GM19468 (cell line): ENCODE results near the gene CDHR5.

Experiments
- ATAC-seq: cut with Tn5 transposase; IDR thresholded peaks from one replicate; pipeline ENCODE4 v1.9.1; 2021; ENCODE audit warnings: mild to moderate bottlenecking, moderate library complexity, moderate number of reproducible peaks; ENCODE audit not compliant: unreplicated experiment; ENCODE audit errors: extremely low read depth

The CDHR5 gene

DNA sequence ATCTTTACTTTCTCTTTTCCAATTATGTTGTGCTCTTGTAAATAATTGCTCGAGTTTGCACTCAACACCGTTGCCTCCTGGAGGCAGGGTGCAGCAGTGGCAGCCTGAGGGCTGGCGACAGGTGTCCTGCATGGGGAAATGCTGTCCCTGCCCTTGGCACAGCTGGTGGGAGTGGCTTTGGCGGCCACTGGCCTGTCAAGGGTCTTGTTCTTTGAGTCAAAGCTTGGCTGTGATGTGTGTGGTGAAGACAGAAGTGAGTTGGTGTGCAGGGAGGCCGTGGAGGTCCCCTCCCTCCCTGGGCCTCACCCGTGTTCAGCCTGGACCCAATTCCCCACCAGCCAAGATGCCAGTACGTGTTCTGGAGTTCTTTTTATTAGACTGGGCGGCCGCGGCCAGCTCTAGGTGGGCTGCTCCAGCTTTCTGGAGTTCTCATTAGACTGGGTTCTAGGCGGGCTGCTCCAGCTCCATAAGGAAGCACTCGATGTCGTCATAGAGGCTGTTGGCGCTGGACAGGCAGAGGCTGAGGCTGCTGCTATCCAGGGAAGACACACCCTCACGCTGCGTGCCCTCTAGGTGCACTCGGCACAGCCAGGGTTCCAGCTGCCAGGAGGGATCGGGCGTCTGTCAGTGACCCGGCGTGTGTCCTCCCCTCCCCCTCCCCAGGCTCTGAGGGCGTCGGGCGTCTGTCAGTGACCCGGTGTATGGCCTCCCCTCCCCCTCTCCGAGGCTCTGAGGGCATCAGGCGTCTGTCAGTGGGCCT lies 12.4 kb downstream of the CDHR5 start:
- no peak for ATAC-seq

DNA sequence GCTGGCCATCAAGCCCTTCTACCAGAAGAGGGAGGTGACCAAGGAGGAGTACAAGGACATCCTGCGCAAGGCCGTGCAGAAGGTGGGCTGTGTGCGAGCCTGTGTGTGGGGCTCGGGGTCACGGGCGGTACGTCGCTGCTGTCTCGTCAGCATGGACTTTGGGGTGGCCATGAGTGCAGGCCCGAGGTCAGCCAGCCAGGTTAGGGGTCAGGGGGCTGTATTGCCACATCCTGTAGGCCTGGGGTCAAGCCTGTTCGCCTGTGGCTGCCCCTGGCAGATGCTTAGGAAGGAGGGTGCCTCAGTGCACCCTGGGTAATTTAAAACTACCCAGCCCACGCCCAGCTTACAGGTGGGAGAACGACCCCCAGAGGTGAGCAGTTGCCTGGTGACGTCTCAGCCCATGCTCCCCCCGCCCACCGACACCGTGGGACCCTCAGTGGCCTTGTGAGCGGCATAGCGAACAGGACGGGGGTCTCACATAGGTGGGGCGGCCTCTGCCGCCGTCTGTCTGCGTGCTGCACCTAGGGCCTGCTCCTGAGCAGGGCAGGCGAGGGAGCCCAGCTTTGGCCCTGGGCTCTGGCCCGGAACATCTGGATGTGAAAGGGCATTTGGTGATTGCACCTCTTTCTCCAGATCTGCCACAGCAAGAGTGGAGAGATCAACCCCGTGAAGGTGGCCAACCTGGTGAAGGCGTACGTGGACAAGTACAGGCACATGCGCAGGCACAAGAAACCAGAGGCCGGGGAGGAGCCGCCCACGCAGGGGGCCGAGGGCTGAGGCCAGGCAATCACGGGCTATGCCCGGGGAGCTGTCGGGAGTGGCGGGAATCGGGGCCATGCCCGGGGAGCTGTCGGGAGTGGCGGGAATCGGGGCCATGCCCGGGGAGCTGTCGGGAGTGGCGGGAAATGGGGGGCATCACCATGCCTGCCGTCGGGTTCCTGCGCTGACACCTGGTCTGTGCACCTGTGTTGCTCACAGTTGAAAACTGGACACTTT lies 13.5 kb downstream of the CDHR5 start:
- no peak for ATAC-seq

DNA sequence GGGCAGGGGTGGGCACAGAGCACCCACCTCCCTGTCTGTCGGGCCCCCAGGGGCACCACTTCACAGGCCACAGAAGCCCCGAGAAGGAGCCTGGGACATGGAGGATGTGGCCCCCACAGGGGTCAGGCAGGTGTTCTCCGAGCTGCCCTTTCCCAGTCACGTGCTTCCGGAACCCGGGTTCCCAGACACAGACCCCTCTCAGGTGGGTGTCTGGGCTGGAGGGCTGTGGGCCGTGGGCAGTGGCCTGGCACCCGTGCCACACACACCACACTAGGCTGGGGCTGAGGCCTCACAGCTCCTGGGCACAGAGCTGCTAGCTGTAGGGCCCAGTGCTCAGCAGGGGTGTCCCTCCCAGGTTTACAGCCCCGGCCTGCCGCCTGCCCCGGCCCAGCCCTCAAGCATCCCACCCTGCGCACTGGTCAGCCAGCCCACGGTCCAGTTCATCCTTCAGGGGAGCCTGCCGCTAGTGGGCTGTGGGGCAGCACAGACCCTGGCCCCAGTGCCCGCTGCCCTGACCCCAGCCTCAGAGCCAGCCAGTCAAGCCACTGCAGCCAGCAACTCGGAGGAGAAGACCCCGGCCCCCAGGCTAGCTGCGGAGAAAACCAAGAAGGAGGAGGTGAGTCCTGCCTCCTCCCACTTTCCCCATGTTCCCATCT lies 14.5 kb downstream of the CDHR5 start:
- ATAC-seq = no peak

DNA sequence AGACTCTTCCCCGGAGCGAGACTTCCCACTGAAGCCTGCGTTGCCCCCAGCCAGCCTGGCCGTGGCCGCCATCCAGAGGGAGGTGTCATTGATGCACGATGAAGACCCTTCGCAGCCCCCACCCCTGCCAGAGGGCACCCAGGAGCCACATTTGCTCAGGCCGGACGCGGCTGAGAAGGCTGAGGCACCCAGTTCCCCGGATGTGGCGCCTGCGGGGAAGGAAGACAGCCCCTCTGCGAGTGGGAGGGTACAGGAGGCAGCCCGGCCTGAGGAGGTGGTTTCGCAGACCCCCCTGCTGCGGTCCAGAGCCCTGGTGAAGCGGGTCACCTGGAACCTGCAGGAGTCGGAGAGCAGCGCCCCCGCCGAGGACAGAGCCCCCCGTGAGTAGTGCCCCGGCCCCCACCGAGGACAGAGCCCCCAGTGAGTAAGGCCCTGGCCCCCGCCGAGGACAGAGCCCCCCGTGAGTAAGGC lies 15.4 kb downstream of the CDHR5 start:
- ATAC-seq = no peak

DNA sequence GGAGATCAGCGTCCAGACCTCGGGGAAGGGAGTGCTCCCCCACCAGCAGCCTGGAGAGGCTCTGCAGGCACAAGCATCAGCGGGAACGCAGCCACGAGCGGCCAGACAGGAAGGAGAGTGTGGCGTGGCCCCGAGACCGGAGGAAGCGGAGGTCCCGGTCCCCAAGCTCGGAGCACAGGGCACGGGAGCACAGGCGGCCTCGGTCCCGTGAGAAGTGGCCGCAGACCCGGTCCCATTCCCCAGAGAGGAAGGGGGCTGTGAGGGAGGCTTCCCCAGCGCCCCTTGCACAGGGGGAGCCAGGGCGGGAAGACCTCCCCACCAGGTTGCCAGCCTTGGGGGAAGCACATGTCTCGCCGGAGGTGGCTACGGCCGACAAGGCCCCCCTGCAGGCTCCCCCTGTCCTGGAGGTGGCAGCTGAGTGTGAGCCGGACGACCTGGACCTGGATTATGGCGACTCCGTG lies 15.9 kb downstream of the CDHR5 start:
- no peak for ATAC-seq

DNA sequence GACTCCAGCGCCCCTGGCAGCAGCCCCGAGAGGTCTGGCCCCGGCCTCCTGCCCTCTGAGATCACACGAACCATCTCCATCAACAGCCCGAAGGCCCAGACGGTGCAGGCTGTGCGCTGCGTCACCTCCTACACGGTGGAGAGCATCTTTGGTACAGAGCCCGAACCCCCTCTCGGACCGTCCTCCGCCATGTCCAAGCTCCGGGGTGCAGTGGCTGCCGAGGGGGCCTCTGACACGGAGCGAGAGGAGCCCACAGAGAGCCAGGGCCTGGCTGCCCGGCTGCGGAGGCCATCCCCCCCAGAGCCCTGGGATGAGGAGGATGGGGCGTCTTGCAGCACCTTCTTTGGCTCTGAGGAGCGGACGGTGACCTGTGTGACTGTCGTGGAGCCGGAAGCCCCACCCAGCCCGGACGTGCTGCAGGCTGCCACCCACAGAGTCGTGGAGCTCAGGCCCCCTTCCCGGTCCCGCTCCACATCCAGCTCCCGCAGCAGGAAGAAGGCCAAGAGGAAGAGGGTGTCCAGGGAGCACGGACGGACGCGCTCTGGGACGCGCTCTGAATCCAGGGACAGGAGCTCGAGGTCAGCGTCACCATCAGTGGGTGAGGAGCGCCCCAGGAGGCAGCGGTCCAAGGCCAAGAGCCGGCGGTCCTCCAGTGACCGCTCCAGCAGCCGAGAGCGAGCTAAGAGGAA lies 16.6 kb downstream of the CDHR5 start:
- no peak for ATAC-seq

DNA sequence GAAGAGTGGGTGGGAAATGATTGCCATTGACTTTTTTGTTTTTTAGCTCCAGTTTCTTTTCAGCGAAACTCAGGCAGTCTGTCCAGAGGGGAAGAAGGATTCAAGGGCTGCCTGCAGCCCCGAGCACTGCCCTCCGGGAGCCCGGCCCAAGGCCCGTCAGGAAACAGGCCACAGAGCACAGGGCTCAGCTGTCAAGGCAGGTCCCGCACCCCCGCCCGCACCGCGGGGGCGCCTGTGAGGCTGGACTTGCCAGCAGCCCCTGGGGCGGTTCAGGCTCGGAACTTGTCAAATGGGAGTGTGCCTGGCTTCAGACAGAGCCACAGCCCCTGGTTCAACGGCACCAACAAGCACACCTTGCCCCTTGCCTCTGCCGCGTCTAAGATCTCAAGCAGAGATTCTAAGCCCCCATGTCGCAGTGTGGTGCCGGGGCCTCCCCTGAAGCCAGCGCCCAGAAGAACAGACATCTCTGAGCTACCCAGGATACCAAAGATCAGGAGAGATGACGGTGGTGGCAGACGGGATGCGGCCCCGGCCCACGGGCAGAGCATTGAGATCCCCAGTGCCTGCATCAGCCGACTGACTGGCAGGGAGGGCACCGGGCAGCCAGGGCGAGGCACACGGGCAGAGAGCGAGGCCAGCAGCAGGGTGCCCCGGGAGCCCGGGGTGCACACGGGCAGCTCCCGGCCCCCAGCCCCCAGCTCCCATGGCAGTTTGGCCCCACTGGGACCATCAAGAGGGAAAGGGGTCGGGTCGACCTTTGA lies 17.6 kb downstream of the CDHR5 start:
- no peak for ATAC-seq

DNA sequence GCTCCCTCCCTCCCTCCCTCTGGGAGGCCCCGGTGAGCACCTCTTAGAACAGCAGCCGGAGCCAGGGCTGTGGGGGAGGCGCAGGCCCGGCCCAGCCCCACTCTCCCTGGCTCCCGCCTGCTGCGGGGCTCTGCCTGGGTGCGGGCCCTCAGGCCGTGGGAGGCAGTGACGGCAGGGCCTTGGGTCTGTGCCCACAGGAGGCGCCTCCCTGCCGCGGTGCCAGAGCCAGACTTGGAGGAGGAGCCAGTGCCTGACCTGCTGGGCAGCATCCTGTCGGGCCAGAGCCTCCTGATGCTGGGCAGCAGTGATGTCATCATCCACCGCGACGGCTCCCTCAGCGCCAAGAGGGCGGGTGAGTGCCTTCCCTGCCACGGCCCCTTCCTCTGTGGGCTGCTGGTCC lies 18.5 kb downstream of the CDHR5 start:
- no peak for ATAC-seq

DNA sequence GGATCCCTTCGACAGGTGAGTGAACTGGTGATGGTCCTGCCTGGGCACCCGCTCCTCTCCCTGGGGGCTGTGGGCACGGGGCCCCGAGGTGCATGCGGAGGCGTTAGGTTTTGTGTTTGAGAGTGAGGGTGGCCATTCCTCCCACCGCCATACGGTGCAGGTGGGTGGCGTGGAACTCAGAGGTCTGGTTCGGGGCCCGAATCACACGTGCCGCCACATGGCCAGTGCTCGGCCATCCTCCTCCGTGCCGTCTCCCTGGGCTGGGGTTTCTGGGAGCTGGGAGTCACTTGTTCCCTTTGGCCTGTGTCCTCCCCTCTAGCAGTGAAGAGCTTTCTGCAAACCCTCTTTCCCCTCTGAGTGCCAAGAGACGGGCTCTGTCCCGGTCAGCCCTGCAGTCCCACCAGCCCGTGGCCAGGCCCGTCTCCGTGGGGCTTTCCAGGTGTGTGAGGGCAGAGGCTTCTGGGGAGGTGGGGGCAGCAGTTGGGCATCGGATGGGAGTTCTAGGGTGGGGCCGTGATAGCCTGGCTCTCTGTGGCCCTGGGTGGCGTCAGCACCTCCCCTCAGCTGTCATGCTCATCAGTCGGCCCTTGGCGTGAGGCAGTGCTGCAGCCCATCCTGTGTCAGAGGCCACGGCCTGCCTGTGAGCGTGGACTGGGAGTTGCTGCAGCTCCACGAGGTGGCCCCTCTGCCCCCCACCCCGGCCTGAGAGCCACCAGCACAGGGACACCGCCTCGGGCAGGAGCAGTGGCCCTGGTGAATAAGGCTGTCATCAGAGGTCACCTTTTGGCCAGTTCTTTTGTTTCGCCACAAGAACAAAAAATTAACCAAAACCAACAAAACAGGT lies 19.2 kb downstream of the CDHR5 start:
- no peak for ATAC-seq

DNA sequence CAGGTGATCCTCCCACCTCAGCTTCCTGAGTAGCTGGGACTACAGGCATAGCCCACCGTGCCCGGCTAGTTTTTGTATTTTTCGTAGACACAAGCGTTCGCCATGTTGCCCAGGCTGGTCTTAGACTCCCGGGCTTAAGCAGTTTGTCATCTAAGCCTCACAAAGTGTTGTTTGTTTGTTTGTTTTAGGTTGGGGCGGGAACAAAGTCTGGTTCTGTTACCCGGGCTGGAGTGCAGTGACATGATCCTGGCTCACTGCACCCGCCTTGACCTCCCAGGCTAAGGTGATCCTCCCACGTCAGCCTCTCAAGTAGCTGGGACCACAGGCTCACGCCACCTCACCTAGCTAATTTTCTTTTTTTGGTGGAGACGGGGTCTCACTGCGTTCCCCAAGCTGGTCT lies 21.6 kb downstream of the CDHR5 start:
- no peak for ATAC-seq

DNA sequence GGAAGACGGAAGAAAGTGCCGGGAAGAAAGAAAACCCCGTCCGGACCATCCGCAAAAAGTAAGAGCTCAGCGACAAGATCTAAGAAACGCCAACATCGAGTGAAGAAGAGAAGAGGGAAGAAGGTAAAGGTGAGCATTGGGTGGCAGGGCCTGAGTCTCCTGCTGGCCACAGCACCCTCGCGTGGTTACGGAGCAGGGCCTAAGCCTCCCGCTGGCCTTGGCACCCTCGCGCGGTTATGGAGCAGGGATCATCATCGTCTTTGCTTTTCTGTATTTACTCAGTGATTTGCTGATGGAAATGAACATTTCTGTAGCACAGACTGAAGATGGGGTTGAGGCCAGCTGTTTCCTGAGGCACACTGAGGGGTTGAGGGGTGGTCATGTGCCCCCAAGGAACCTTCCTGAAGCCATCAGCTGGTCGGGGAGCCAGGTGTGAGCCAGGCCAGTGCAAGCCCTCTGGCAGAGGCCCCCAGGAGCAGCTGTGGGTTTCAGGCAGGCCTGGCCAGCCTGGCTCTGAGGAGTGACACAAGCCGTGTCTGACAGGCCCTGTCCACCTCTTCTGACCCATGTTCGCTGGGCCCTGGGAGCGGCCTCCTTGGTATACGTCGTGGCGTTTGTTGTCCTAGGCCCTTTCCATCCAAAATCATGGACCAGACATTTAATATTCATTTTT lies 23.0 kb downstream of the CDHR5 start:
- no peak for ATAC-seq

DNA sequence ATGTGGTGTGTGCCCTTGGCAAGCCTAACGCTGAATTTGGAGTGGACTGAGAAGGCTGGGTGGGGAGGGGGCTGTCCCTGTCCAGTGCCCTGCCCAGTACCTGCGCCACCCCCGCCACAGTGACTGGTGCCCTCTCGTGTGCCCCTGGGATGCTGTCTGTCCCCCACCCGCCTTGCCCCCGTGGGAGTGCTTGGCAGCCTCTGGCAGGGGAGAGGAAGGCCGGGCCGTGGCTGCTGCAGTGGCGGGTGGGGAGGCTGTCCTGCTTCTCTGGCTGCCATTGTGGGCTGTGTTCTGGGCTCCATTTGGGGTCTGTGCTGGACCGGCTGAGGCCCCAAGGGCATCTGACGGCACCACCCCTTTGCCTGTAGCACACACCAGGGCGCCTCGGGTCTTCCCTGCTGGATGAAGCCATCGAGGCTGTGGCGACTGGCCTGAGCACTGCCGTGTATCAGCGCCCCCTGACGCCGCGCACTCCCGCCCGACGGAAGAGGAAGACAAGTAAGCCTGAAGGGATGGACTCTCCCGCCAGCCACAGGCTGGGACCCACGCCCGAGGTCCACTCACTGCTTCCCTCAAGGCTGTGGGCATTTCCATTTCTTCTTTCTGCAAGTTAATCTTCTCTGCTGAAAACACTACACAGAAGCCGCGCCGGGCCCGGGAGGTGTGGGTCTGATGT lies 26.6 kb downstream of the CDHR5 start:
- no peak for ATAC-seq

DNA sequence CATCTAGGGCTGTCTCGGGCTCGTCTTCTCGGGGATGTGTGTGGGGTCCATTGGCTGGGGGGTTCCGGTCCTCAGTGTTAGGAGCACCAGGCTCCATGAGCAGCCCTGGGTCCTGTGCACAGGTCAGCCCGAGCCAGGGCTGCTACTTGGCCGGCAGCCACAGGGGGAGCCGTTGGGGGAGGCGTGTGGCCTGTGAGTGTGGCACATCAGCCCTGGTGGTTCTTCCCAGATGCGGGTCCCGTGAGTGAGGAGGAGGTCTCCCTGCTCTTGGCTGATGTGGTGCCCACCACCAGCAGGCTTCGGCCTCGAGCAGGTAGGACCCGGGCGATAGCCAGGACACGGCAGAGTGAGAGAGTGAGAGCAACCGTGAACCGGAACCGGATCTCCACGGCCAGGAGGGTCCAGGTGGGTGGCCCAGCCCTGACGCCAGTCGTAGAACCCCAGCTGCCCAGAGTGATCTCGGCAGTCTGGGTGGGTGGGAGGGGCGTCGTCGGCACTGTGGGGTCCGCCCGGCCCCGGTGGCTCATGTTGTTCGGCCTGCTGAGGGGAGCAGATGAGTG lies 27.5 kb downstream of the CDHR5 start:
- ATAC-seq = no peak

DNA sequence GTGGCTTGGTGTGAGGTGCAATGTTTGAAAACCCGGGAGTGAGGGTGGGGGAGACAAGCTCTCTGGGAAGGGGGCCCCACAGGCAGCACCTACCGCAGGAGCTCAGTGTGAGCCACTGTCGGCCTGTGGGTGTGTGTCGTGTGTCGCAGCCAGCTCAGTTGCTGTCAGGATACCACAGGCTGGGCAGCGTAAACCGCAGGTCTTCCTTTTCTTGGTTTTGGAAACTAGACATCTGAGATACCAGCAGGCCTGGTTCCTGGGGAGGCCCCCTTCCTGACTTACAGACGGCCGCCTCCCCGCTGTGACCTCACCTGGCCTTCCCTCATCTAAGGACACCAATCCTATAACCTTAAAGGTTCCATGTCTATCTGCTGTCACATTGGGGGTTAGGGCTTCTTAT lies 28.4 kb downstream of the CDHR5 start:
- ATAC-seq = no peak

DNA sequence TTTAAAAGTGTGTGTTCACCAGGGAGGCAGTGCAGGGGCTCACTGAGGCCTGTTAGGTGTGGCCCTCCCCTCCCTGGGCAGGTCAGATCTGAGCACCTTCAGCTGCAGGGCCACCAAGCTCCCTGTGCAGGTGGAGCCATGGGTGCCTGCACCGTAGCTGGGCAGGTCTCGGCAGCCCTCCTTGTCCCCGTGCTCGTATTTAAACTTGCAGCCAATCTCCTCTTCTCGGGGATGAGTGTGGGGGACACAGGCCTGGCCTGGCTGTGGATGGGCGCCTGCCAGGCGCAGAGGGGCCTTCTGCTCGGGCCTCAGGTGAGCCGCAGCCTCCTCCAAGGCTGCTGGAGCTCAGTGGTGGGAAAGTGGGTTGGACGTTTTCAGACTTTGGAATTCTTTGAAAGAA lies 29.4 kb downstream of the CDHR5 start:
- no peak for ATAC-seq

DNA sequence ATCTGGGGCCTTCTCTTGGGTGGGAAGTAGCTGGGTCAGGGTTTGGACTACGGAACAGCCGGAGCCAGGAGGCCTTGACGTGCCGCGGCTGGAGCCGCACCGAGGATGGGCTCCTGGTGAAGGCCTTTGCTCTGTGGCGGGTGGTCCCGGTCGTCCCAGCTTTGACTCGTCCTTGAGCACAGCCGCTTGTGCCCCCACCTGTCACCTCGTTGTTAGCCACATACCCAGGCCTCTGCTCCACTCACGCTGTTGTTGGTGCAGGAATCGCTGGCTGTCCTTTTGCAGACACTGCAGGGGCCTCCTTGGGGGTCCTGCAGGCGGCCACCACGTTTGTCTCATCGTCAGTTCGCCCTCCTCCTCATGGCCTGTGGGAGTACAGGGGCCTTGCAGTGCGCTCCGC lies 31.4 kb downstream of the CDHR5 start:
- no peak for ATAC-seq

DNA sequence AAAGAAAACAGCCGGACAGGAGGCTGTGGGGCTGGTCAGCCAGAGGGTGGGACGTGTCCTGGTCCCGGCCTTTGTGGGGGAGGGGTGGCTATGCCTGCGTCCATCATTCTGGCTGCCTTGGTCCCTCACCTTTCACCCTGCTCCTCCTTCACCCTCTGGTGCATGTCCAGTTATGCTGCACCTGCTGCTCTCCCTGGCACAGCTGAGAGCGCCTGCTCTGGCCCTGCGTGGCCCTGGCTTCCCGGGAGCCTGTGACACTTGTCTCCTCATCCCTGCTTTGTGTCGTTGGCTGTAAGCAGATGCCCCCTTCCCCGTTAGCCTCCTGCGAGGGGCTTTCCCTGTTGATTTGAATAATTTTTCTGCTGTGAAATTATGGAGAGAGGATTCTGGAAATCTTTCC lies 31.8 kb downstream of the CDHR5 start:
- no peak for ATAC-seq
